Trophoblast cell (in vitro differentiated cells and primary cell): ENCODE results near the gene TK1.

Experiments used
- DNase-seq, 2 donors: peaks; one replicate each; pipeline ENCODE4 v3.0.0-alpha.2; 2016
- H2AFZ ChIP-seq: 2 replicates; pipeline ENCODE4 v1.6.1; 2013; ENCODE audit warnings: low read length, moderate library complexity, mild to moderate bottlenecking; ENCODE audit not compliant: insufficient read depth, poor library complexity
- H2AK5ac ChIP-seq: 2 replicates; pipeline ENCODE4 v1.6.1; 2013; ENCODE audit warnings: mild to moderate bottlenecking, low read length
- H2BK120ac ChIP-seq: 2 replicates; pipeline ENCODE4 v1.6.1; 2013; ENCODE audit warnings: low read length, mild to moderate bottlenecking, moderate library complexity; ENCODE audit not compliant: insufficient read depth, poor library complexity
- H2BK12ac ChIP-seq: 2 replicates; pipeline ENCODE4 v1.6.1; 2013; ENCODE audit warnings: mild to moderate bottlenecking, low read length, moderate library complexity
- H2BK5ac ChIP-seq: 2 replicates; pipeline ENCODE4 v1.6.1; 2013; ENCODE audit warnings: low read length, low read depth, moderate library complexity, mild to moderate bottlenecking; ENCODE audit not compliant: poor library complexity
- H3K14ac ChIP-seq: 2 replicates; pipeline ENCODE4 v1.6.1; 2013; ENCODE audit warnings: mild to moderate bottlenecking, low read length
- H3K18ac ChIP-seq: 2 replicates; pipeline ENCODE4 v1.6.1; 2013; ENCODE audit warnings: mild to moderate bottlenecking, low read length
- H3K23ac ChIP-seq: 2 replicates; pipeline ENCODE4 v1.6.1; 2013; ENCODE audit warnings: low read length
- H3K27ac ChIP-seq: 2 replicates; pipeline ENCODE4 v1.5.1; 2013; ENCODE audit warnings: low read depth, mild to moderate bottlenecking, inconsistent platforms, low read length, moderate library complexity
- H3K27me3 ChIP-seq: 2 replicates; pipeline ENCODE4 v1.6.1; 2013; ENCODE audit warnings: inconsistent platforms, mild to moderate bottlenecking, low read length, moderate library complexity; ENCODE audit not compliant: insufficient read depth
- H3K36me3 ChIP-seq, 2 experiments: 1 replicate in 1 of 2; 2 replicates in 1 of 2; pipeline ENCODE4 v1.6.1; 2013; ENCODE audit warnings: low read length in 2 of 2, mild to moderate bottlenecking in 2 of 2, moderate library complexity in 1 of 2; ENCODE audit not compliant: insufficient read depth in 2 of 2, control insufficient read depth in 1 of 2
- H3K4ac ChIP-seq: 2 replicates; pipeline ENCODE4 v1.6.1; 2013; ENCODE audit warnings: low read depth, mild to moderate bottlenecking, low read length, moderate library complexity
- H3K4me1 ChIP-seq, 2 experiments: 1 replicate in 1 of 2; 2 replicates in 1 of 2; pipeline ENCODE4 v1.6.1; 2013; ENCODE audit warnings: low read length in 2 of 2, mild to moderate bottlenecking in 2 of 2, moderate library complexity in 1 of 2; ENCODE audit not compliant: insufficient read depth in 2 of 2, control insufficient read depth in 1 of 2
- H3K4me2 ChIP-seq: 2 replicates; pipeline ENCODE4 v1.6.1; 2013; ENCODE audit warnings: inconsistent platforms, mild to moderate bottlenecking, low read length, moderate library complexity
- H3K4me3 ChIP-seq: 2 replicates; pipeline ENCODE4 v1.5.1; 2013; ENCODE audit warnings: mild to moderate bottlenecking, low read depth, low read length, inconsistent platforms
- H3K79me1 ChIP-seq: one replicate; pipeline ENCODE4 v1.6.1; 2013; ENCODE audit warnings: low read length
- H3K79me2 ChIP-seq: 2 replicates; pipeline ENCODE4 v1.6.1; 2013; ENCODE audit warnings: low read length, mild to moderate bottlenecking; ENCODE audit not compliant: control insufficient read depth, insufficient read depth, poor library complexity
- H3K9ac ChIP-seq: 2 replicates; pipeline ENCODE4 v1.6.1; 2013; ENCODE audit warnings: mild to moderate bottlenecking, low read length
- H3K9me3 ChIP-seq: 2 replicates; pipeline ENCODE4 v1.6.1; 2013; ENCODE audit warnings: low read depth, mild to moderate bottlenecking, control low read depth, inconsistent platforms, low read length; ENCODE audit not compliant: insufficient read depth
- H4K12ac ChIP-seq: 2 replicates; pipeline ENCODE4 v1.6.1; 2013; ENCODE audit warnings: low read depth, mild to moderate bottlenecking, low read length, moderate library complexity
- H4K8ac ChIP-seq: 2 replicates; pipeline ENCODE4 v1.6.1; 2013; ENCODE audit warnings: low read depth, mild to moderate bottlenecking, low read length, moderate library complexity
- H4K91ac ChIP-seq: one replicate; pipeline ENCODE4 v1.6.1; 2013; ENCODE audit warnings: low read depth, mild to moderate bottlenecking, low read length, moderate library complexity
- WGBS: extraction: QIAGEN DNeasy Blood & Tissue Kit; methylation state at CpG from one replicate; pipeline ENCODE4 v1.1.7; 2013; ENCODE audit warnings: missing lambda C conversion rate; ENCODE audit not compliant: insufficient read length, insufficient coverage; ENCODE audit errors: extremely low coverage; 5-methylcytosine and 5-hydroxymethylcytosine counted together

TK1 gene

DNA sequence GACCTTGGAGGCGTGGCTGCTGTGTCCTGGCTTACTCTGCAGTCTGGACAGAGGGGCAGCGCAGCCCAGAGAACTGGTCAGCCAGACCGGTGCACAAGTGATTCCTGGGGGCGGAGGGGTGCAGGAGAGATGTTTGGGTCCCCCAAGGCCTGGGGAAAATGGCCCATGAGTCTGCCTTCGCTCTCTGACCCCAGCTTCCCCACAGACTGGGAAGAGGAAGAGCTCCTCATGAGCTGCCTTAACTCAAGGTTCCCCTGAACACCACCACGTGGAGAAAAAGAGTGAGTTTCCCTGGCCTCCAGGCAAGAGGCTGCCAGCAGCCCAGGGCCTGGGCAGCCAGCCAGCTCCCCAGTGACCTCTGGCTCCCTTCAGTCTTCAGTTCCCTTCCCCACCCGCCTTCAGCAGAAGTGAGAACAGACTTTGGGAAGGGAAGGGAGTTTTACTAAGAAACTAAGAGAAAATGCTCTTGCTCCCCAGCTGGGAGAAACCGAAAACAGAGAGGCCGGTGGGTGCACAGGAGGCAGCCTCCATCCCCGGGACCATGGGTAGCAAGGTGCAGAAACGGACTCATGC lies 42.6 kb downstream of the TK1 start:
- no CpG with 5 or more reads among the region's 11 CpGs for WGBS
- H3K23ac ChIP-seq, result no peak overlapping the region

DNA sequence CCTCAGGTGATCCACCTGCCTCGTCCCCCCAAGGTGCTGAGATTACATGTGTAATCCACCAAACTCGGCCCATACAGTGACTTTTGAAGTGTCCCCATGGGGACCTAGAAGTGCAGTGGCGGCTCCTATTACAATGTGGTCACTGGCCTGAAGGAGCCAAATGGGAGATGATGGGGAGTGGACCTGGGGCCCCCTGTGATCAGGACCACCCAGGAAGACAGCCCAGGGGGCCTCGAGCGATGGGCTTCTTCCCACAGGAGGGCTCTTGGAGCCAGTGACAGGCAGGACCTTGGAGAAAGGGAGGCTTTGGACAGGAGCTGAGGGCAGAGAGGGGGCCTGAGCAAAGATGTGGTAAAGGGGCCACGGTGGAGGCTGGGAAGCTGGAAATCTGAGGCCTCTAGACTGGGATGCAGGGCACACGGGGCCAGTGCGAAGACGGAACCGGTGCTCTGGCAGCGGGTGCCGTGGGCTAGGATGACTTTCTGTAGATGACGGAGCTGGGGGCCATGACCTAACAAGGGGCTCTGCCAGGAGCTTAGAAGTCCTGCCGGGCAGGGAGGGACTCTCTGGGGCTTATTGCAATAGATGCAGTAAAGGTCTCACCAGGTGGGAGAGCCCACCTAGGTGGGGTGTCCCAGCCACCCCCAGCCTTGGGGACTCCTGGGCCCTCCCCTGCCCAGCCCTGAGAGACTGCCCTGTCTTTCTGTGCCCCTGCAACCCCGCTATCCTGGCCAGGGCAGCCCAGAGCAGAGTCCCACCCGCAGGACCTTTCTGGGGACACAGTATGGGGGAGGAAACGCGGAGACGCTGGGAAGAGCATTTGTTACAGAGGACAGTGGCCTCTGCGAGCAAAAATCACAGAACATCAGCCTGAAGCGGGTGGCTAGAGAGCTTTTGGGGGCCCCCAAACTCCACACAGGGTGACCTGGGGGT lies 43.4 kb downstream of the TK1 start:
- Histone ChIP-seq H3K23ac (no peak overlapping the region), H2AK5ac (no peak overlapping the region), H2AFZ (no peak overlapping the region), H3K27ac (no peak overlapping the region), H2BK12ac (no peak overlapping the region), H3K9ac (no peak overlapping the region), H4K8ac (no peak overlapping the region), H3K4me1 (no peaks in the 10 kb centered on the region), H2BK5ac (no peak overlapping the region), H3K27me3 (no peaks in the 10 kb centered on the region), H3K4ac (no peak overlapping the region), H3K4me2 (no peak overlapping the region), H4K91ac (no peak overlapping the region), H3K79me2 (no peaks in the 10 kb centered on the region), H3K18ac (no peak overlapping the region), H3K36me3 (no peaks in the 10 kb centered on the region), H3K4me3 (no peak overlapping the region), H2BK120ac (no peak overlapping the region), H3K14ac (no peak overlapping the region), H3K79me1 (no peaks in the 10 kb centered on the region), H4K12ac (no peak overlapping the region), H3K9me3 (peaks cover 4% of the 10 kb centered on the region)
- no CpG with 5 or more reads among the region's 21 CpGs for WGBS
- DNase-seq, result no peak

More for the DNA sequence above, 42.6 kb downstream of the TK1 start:
- H3K36me3 ChIP-seq, result no peaks in the 10 kb centered on the region
- H3K4me3 ChIP-seq, result no peak overlapping the region
- no peak overlapping the region for H3K9ac ChIP-seq
- no peak overlapping the region for H4K12ac ChIP-seq
- DNase-seq, result peak in 1 of 2 donors; percentile 48
- H2BK5ac ChIP-seq, result no peak overlapping the region
- H3K4ac ChIP-seq, result no peak overlapping the region
- no peak overlapping the region for H3K18ac ChIP-seq
- H4K8ac ChIP-seq, result no peak overlapping the region
- no peaks in the 10 kb centered on the region for H3K4me1 ChIP-seq
- H3K79me2 ChIP-seq, result no peaks in the 10 kb centered on the region
- H2BK120ac ChIP-seq, result no peak overlapping the region
- H4K91ac ChIP-seq, result no peak overlapping the region
- H2AFZ ChIP-seq, result no peak overlapping the region
- H2AK5ac ChIP-seq, result no peak overlapping the region
- H3K9me3 ChIP-seq, result peaks cover 4% of the 10 kb centered on the region
- no peak overlapping the region for H2BK12ac ChIP-seq
- H3K27ac ChIP-seq, result no peak overlapping the region
- H3K79me1 ChIP-seq, result no peaks in the 10 kb centered on the region
- no peak overlapping the region for H3K4me2 ChIP-seq
- H3K27me3 ChIP-seq, result no peaks in the 10 kb centered on the region
- H3K14ac ChIP-seq, result no peak overlapping the region

DNA sequence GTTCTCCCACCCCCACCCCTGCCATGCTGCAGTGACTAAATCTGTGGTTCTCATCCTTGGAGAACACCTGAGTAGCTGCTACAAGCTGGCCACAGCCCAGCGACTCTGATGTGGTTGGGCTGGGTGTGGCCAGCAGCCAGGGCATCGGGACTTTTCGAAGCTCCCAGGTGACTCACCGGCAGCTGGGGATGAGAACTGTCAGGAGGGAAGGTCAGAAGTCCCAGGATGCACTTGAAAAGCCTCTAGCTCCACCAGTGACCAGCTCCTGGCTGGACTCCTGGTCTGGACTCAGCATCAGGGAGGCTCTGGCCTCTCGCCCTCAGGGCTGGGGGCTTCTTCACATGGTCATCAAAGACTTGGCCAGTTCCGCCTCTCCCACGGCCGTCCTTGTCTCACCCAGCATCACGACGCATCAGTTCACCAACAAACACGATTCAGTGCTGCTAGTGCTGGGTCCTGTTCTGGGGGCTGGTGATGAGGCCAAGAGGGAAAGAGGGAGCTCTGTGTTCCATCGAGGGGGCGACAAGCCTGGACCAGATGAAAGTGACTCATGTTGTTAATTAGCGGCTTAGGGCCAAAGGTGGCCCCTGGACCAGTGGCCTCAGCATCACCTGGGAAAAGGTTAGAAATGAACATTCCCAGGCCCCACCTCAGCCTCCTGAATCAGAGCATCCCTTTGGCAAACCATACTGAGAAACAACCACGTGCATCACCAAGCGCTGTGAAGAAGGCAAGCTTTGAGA lies 44.6 kb downstream of the TK1 start:
- no peak overlapping the region for H3K18ac ChIP-seq
- no peak overlapping the region for H3K4me2 ChIP-seq
- no peak overlapping the region for H3K9ac ChIP-seq
- H4K8ac ChIP-seq, result no peak overlapping the region
- H3K79me1 ChIP-seq, result no peaks in the 10 kb centered on the region
- no peak overlapping the region for H4K12ac ChIP-seq
- no peaks in the 10 kb centered on the region for H3K27me3 ChIP-seq
- WGBS, result no CpG with 5 or more reads among the region's 16 CpGs
- no peak overlapping the region for H3K14ac ChIP-seq
- no peaks in the 10 kb centered on the region for H3K36me3 ChIP-seq
- no peak overlapping the region for H3K23ac ChIP-seq
- H2AFZ ChIP-seq, result no peak overlapping the region
- H3K4me3 ChIP-seq, result no peak overlapping the region
- H3K27ac ChIP-seq, result no peak overlapping the region
- H2BK120ac ChIP-seq, result no peak overlapping the region
- no peaks in the 10 kb centered on the region for H3K4me1 ChIP-seq
- no peak overlapping the region for H4K91ac ChIP-seq
- no peak overlapping the region for H2BK5ac ChIP-seq
- no peak overlapping the region for H3K4ac ChIP-seq
- H3K9me3 ChIP-seq, result peaks cover 4% of the 10 kb centered on the region
- no peak overlapping the region for H2BK12ac ChIP-seq
- H2AK5ac ChIP-seq, result no peak overlapping the region
- no peaks in the 10 kb centered on the region for H3K79me2 ChIP-seq
- DNase-seq, result peak; percentile 81 to 83

DNA sequence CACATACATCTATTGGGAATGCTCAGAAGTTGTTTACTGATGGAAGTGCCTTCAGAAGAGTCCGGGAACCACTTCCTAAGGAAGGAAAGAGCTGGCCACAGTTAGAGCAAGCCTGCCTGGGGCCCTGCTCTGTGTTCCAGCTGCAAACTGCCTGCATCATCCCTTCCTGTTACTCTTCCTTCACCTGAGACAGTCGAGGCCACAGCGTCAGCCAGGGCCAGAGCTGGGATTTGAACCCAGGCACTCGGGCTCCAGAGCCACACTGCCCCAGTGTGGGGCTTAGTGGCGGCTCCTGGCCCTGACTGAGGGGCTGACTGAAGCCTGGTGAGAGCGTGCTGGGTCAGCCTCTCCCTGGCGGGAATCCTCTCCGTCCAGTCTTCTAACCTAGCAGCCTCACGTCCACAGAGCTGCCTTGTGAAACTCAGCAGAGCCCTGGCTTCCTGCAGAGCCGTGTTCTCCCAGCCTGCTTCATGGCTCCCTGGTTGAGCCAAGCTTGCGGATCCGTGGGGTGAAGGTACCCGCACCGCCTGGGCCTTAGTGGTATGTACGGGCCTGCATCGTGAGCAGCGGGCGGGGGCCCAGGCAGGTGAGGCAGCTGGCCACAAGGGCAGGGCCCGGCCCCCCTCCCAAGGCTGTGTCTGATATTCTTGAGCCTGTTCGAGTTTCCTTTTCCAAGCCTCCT lies 45.3 kb downstream of the TK1 start:
- WGBS, result no CpG with 5 or more reads among the region's 20 CpGs
- no peaks in the 10 kb centered on the region for H3K27me3 ChIP-seq

More for the DNA sequence above, 45.3 kb downstream of the TK1 start:
- no peak overlapping the region for H2AFZ ChIP-seq
- H2BK5ac ChIP-seq, result no peak overlapping the region
- no peak overlapping the region for H3K27ac ChIP-seq
- H3K23ac ChIP-seq, result no peak overlapping the region
- H2BK120ac ChIP-seq, result no peak overlapping the region
- no peak overlapping the region for H4K8ac ChIP-seq
- no peak overlapping the region for H4K12ac ChIP-seq
- H3K4me2 ChIP-seq, result no peak overlapping the region
- H4K91ac ChIP-seq, result no peak overlapping the region
- no peak overlapping the region for H3K18ac ChIP-seq
- no peak overlapping the region for H3K14ac ChIP-seq
- no peaks in the 10 kb centered on the region for H3K36me3 ChIP-seq
- H3K79me1 ChIP-seq, result no peaks in the 10 kb centered on the region
- H3K9ac ChIP-seq, result no peak overlapping the region
- peaks cover 4% of the 10 kb centered on the region for H3K9me3 ChIP-seq
- H3K4me3 ChIP-seq, result no peak overlapping the region
- DNase-seq, result peak; percentile 67 to 71
- no peaks in the 10 kb centered on the region for H3K79me2 ChIP-seq
- H2AK5ac ChIP-seq, result no peak overlapping the region
- H3K4me1 ChIP-seq, result no peaks in the 10 kb centered on the region
- H3K4ac ChIP-seq, result no peak overlapping the region
- no peak overlapping the region for H2BK12ac ChIP-seq
